SK-N-SH treated with all-trans-retinoic acid at 6 μM for 48 hours (cell line): Measurements from ENCODE around the gene LAX1.

ENCODE experiments used
- ATAC-seq: fragments of 200-7000 bp; cut with Tn5 transposase; 3 replicates; pipeline ENCODE4 v1.9.1; 2020; ENCODE audit warnings: mild to moderate bottlenecking, moderate library complexity
- ARNTL ChIP-seq: fragments of 450-650 bp; formaldehyde crosslinking; IDR thresholded peaks from 2 replicates; pipeline ENCODE4 v1.5.0; 2020; ENCODE audit warnings: low read depth, mild to moderate bottlenecking, moderate library complexity, borderline replicate concordance
- BACH2 ChIP-seq: fragments of 250-450 bp; sonication (Bioruptor Pico); IDR thresholded peaks from 2 replicates; pipeline ENCODE4 v1.9.0; 2021; ENCODE audit warnings: mild to moderate bottlenecking, borderline replicate concordance
- CSDC2 ChIP-seq: fragments of 250-450 bp; sonication (Bioruptor Pico); IDR thresholded peaks from 2 replicates; pipeline ENCODE4 v1.5.0; 2020; ENCODE audit warnings: mild to moderate bottlenecking, moderate library complexity
- ESRRG ChIP-seq: fragments of 250-450 bp; sonication (Bioruptor Pico); IDR thresholded peaks from 2 replicates; pipeline ENCODE4 v1.6.1; 2021; ENCODE audit warnings: mild to moderate bottlenecking
- GLIS3 ChIP-seq: fragments of 250-450 bp; sonication (Bioruptor Pico); IDR thresholded peaks from 2 replicates; pipeline ENCODE4 v1.5.0; 2020; ENCODE audit warnings: mild to moderate bottlenecking, moderate library complexity
- ISL1 ChIP-seq: fragments of 250-450 bp; sonication (Bioruptor Pico); IDR thresholded peaks from 2 replicates; pipeline ENCODE4 v2.1.2; 2022; ENCODE audit warnings: mild to moderate bottlenecking, moderate library complexity
- OSR1 ChIP-seq: fragments of 250-450 bp; sonication (Bioruptor Pico); IDR thresholded peaks from 2 replicates; pipeline ENCODE4 v1.8.0; 2022; ENCODE audit warnings: moderate library complexity, mild to moderate bottlenecking, inconsistent platforms
- PPARA ChIP-seq: fragments of 250-450 bp; sonication (Bioruptor Pico); IDR thresholded peaks from 2 replicates; pipeline ENCODE4 v1.5.0; 2020; ENCODE audit warnings: mild to moderate bottlenecking, borderline replicate concordance
- RARB ChIP-seq: fragments of 250-450 bp; sonication (Bioruptor Pico); IDR thresholded peaks from 2 replicates; pipeline ENCODE4 v1.8.0; 2021; ENCODE audit warnings: mild to moderate bottlenecking, moderate library complexity
- SNAI2 ChIP-seq: fragments of 250-450 bp; sonication (Bioruptor Pico); IDR thresholded peaks from 2 replicates; pipeline ENCODE4 v1.5.0; 2020; ENCODE audit warnings: mild to moderate bottlenecking, moderate library complexity
- TCF4 ChIP-seq: fragments of 250-450 bp; sonication (Bioruptor Pico); IDR thresholded peaks from 2 replicates; pipeline ENCODE4 v1.8.0; 2021; ENCODE audit warnings: mild to moderate bottlenecking, moderate library complexity, borderline replicate concordance
- ZC3H10 ChIP-seq: fragments of 250-450 bp; sonication (Bioruptor Pico); IDR thresholded peaks from 2 replicates; pipeline ENCODE4 v1.5.1; 2021; ENCODE audit warnings: mild to moderate bottlenecking, moderate library complexity
- ZFP3 ChIP-seq: fragments of 250-450 bp; sonication (Bioruptor Pico); IDR thresholded peaks from 2 replicates; pipeline ENCODE4 v1.5.0; 2020; ENCODE audit warnings: mild to moderate bottlenecking, moderate library complexity
- ZFP30 ChIP-seq: fragments of 450-650 bp; formaldehyde crosslinking; IDR thresholded peaks from 2 replicates; pipeline ENCODE4 v1.5.0; 2022; ENCODE audit warnings: mild to moderate bottlenecking, moderate library complexity
- ZNF565 ChIP-seq: fragments of 450-650 bp; formaldehyde crosslinking; conservative IDR thresholded peaks from 2 replicates; pipeline ENCODE4 v1.5.0; 2020; ENCODE audit warnings: low read depth, mild to moderate bottlenecking, moderate library complexity
- ZNF70 ChIP-seq: fragments of 450-650 bp; formaldehyde crosslinking; IDR thresholded peaks from 2 replicates; pipeline ENCODE4 v1.5.0; 2020; ENCODE audit warnings: mild to moderate bottlenecking, moderate library complexity
- ZNF8 ChIP-seq: fragments of 450-650 bp; formaldehyde crosslinking; IDR thresholded peaks from 2 replicates; pipeline ENCODE4 v1.5.0; 2020; ENCODE audit warnings: mild to moderate bottlenecking, moderate library complexity
- TF ChIP-seq, protein P1 (sequence below): fragments of 250-450 bp; sonication (Bioruptor Pico); IDR thresholded peaks from 2 replicates; pipeline ENCODE4 v1.8.0; 2021; ENCODE audit warnings: low read depth, mild to moderate bottlenecking, moderate library complexity, borderline replicate concordance
- TF ChIP-seq, protein P2 (sequence below): fragments of 250-450 bp; sonication (Bioruptor Pico); IDR thresholded peaks from 2 replicates; pipeline ENCODE4 v1.5.1; 2021; ENCODE audit warnings: mild to moderate bottlenecking, moderate library complexity
- TF ChIP-seq, protein P3 (sequence below): fragments of 250-450 bp; sonication (Bioruptor Pico); IDR thresholded peaks from 2 replicates; pipeline ENCODE4 v1.5.1; 2020; ENCODE audit warnings: low read depth, mild to moderate bottlenecking, moderate library complexity
- TF ChIP-seq, protein P4 (sequence below): fragments of 250-450 bp; sonication (Bioruptor Pico); IDR thresholded peaks from 2 replicates; pipeline ENCODE4 v1.8.0; 2020; ENCODE audit warnings: mild to moderate bottlenecking, moderate library complexity, borderline replicate concordance
- TF ChIP-seq, protein P5 (sequence below): fragments of 250-450 bp; sonication (Bioruptor Pico); IDR thresholded peaks from 2 replicates; pipeline ENCODE4 v1.5.0; 2020; ENCODE audit warnings: mild to moderate bottlenecking, moderate library complexity

The LAX1 gene

DNA sequence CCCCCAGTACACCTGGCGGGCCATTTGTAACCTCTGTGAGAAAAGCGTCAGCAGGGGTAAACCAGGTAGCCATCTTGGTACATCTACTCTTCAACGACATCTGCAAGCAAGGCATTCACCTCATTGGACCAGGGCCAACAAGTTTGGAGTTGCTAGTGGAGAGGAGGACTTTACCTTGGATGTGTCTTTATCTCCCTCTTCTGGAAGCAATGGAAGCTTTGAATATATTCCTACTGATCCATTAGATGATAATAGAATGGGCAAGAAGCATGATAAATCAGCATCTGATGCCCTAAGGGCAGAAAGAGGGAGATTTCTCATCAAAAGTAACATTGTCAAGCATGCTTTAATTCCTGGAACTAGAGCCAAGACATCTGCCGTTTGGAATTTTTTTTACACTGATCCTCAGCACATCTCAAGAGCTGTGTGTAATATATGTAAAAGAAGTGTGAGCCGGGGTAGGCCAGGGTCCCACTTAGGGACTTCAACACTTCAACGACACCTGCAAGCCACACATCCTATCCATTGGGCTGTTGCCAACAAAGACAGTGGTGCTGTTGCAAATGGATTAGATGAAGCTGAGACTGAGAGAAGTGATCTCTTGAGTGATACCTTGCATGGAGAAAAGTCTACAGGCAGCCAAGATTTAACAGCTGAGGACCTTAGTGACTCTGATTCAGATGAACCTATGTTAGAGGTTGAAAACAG lies 33.1 kb downstream of the LAX1 start:
- ATAC-seq = no peak
- TF ChIP-seq ESRRG = no peak
- TF ChIP-seq, protein P1, sequence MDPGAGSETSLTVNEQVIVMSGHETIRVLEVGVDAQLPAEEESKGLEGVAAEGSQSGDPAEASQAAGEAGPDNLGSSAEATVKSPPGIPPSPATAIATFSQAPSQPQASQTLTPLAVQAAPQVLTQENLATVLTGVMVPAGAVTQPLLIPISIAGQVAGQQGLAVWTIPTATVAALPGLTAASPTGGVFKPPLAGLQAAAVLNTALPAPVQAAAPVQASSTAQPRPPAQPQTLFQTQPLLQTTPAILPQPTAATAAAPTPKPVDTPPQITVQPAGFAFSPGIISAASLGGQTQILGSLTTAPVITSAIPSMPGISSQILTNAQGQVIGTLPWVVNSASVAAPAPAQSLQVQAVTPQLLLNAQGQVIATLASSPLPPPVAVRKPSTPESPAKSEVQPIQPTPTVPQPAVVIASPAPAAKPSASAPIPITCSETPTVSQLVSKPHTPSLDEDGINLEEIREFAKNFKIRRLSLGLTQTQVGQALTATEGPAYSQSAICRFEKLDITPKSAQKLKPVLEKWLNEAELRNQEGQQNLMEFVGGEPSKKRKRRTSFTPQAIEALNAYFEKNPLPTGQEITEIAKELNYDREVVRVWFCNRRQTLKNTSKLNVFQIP = no peak
- no peak for TF ChIP-seq SNAI2 (CRISPR knock-in tag)
- TF ChIP-seq, protein P2, sequence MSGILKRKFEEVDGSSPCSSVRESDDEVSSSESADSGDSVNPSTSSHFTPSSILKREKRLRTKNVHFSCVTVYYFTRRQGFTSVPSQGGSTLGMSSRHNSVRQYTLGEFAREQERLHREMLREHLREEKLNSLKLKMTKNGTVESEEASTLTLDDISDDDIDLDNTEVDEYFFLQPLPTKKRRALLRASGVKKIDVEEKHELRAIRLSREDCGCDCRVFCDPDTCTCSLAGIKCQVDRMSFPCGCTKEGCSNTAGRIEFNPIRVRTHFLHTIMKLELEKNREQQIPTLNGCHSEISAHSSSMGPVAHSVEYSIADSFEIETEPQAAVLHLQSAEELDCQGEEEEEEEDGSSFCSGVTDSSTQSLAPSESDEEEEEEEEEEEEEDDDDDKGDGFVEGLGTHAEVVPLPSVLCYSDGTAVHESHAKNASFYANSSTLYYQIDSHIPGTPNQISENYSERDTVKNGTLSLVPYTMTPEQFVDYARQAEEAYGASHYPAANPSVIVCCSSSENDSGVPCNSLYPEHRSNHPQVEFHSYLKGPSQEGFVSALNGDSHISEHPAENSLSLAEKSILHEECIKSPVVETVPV (CRISPR knock-in tag) = no peak
- TF ChIP-seq ZC3H10 (CRISPR knock-in tag) = no peak
- no peak for TF ChIP-seq GLIS3 (CRISPR knock-in tag)
- no peak for TF ChIP-seq PPARA (CRISPR knock-in tag)
- TF ChIP-seq, protein P3, sequence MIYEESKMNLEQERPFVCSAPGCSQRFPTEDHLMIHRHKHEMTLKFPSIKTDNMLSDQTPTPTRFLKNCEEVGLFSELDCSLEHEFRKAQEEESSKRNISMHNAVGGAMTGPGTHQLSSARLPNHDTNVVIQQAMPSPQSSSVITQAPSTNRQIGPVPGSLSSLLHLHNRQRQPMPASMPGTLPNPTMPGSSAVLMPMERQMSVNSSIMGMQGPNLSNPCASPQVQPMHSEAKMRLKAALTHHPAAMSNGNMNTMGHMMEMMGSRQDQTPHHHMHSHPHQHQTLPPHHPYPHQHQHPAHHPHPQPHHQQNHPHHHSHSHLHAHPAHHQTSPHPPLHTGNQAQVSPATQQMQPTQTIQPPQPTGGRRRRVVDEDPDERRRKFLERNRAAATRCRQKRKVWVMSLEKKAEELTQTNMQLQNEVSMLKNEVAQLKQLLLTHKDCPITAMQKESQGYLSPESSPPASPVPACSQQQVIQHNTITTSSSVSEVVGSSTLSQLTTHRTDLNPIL (CRISPR knock-in tag) = no peak
- TF ChIP-seq BACH2 (CRISPR knock-in tag) = no peak
- TF ChIP-seq TCF4 (CRISPR knock-in tag) = no peak
- no peak for TF ChIP-seq CSDC2 (CRISPR knock-in tag)
- TF ChIP-seq ISL1 (CRISPR knock-in tag) = no peak
- no peak for TF ChIP-seq OSR1 (CRISPR knock-in tag)
- no peak for TF ChIP-seq ZFP3 (CRISPR knock-in tag)
- no peak for TF ChIP-seq ZNF8 (CRISPR knock-in tag)
- TF ChIP-seq ZFP30 = no peak

DNA sequence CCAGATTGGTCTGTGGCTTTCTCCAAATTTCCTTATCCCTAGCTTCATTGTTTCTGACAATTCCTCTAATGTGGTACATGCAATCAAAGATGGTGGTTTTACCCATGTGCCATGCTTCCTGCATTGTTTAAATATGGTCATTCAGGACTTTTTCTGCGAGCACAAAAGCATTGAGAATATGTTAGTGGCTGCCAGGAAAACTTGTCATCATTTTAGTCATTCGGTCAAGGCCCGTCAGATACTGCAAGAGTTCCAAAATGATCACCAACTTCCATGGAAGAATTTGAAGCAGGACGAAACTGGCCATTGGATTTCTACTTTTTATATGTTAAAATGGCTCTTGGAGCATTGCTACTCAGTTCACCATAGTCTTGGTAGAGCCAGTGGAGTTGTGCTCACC lies 34.2 kb downstream of the LAX1 start:
- no peak for ATAC-seq
- TF ChIP-seq PPARA (CRISPR knock-in tag) (no peak), TCF4 (CRISPR knock-in tag) (no peak), CSDC2 (CRISPR knock-in tag) (no peak), ZNF565 (CRISPR knock-in tag) (no peak), OSR1 (CRISPR knock-in tag) (no peak), GLIS3 (CRISPR knock-in tag) (no peak), SNAI2 (CRISPR knock-in tag) (no peak), ZNF70 (CRISPR knock-in tag) (no peak), ZNF8 (CRISPR knock-in tag) (no peak), ZFP3 (CRISPR knock-in tag) (no peak), ZC3H10 (CRISPR knock-in tag) (no peak), BACH2 (CRISPR knock-in tag) (no peak), ARNTL (no peak), RARB (no peak)
- TF ChIP-seq, protein P4, sequence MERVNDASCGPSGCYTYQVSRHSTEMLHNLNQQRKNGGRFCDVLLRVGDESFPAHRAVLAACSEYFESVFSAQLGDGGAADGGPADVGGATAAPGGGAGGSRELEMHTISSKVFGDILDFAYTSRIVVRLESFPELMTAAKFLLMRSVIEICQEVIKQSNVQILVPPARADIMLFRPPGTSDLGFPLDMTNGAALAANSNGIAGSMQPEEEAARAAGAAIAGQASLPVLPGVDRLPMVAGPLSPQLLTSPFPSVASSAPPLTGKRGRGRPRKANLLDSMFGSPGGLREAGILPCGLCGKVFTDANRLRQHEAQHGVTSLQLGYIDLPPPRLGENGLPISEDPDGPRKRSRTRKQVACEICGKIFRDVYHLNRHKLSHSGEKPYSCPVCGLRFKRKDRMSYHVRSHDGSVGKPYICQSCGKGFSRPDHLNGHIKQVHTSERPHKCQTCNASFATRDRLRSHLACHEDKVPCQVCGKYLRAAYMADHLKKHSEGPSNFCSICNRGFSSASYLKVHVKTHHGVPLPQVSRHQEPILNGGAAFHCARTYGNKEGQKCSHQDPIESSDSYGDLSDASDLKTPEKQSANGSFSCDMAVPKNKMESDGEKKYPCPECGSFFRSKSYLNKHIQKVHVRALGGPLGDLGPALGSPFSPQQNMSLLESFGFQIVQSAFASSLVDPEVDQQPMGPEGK (CRISPR knock-in tag) = no peak
- TF ChIP-seq, protein P5, sequence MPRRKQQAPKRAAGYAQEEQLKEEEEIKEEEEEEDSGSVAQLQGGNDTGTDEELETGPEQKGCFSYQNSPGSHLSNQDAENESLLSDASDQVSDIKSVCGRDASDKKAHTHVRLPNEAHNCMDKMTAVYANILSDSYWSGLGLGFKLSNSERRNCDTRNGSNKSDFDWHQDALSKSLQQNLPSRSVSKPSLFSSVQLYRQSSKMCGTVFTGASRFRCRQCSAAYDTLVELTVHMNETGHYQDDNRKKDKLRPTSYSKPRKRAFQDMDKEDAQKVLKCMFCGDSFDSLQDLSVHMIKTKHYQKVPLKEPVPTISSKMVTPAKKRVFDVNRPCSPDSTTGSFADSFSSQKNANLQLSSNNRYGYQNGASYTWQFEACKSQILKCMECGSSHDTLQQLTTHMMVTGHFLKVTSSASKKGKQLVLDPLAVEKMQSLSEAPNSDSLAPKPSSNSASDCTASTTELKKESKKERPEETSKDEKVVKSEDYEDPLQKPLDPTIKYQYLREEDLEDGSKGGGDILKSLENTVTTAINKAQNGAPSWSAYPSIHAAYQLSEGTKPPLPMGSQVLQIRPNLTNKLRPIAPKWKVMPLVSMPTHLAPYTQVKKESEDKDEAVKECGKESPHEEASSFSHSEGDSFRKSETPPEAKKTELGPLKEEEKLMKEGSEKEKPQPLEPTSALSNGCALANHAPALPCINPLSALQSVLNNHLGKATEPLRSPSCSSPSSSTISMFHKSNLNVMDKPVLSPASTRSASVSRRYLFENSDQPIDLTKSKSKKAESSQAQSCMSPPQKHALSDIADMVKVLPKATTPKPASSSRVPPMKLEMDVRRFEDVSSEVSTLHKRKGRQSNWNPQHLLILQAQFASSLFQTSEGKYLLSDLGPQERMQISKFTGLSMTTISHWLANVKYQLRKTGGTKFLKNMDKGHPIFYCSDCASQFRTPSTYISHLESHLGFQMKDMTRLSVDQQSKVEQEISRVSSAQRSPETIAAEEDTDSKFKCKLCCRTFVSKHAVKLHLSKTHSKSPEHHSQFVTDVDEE (CRISPR knock-in tag) = no peak
- TF ChIP-seq, protein P2 (CRISPR knock-in tag) = no peak
- TF ChIP-seq, protein P1 = no peak
